Measurements from ENCODE around the gene PLCG1. TPM values are rescaled to one million over a fixed set of nuclear protein-coding genes. Genes with fewer than 3 reads are reported as not detected.
A peak's percentile ranks its signal among the peaks of the same experiment; 100 is the strongest.

The PLCG1 gene
- total RNA-seq, 2 donors from 2014 or later, result 40.0 to 87.7 TPM

DNA sequence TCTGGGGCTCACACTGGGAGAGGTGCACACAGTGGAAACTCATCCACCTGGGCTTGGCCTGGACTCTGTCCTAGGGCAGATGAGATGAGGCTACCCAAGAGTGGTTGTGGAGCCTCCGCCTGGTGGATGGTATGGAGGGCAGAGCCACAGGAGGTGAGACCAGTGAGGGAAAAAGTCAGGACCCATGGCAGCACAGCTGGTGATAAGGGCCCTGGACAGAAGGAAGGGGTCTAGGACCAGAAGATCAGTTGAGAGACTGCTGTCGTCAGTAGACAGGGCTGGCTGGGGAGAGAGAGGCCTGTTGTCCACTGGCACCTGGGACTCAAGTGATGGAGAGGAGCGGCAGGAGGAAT, 29.8 kb downstream of the PLCG1 start:
- no peaks in the 10 kb centered on the region for H3K9me3 ChIP-seq
- no peaks in the 10 kb centered on the region for H3K27me3 ChIP-seq
- ATAC-seq, result no peak
- H3K27ac ChIP-seq, result no peak overlapping the region
- intact Hi-C loops (cut with DNase I), result no loop called here
- TF ChIP-seq, protein P1, sequence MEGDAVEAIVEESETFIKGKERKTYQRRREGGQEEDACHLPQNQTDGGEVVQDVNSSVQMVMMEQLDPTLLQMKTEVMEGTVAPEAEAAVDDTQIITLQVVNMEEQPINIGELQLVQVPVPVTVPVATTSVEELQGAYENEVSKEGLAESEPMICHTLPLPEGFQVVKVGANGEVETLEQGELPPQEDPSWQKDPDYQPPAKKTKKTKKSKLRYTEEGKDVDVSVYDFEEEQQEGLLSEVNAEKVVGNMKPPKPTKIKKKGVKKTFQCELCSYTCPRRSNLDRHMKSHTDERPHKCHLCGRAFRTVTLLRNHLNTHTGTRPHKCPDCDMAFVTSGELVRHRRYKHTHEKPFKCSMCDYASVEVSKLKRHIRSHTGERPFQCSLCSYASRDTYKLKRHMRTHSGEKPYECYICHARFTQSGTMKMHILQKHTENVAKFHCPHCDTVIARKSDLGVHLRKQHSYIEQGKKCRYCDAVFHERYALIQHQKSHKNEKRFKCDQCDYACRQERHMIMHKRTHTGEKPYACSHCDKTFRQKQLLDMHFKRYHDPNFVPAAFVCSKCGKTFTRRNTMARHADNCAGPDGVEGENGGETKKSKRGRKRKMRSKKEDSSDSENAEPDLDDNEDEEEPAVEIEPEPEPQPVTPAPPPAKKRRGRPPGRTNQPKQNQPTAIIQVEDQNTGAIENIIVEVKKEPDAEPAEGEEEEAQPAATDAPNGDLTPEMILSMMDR (IDR thresholded peaks at IDR 0.05), result no peak
- no peak for TF ChIP-seq POLR2A (IDR thresholded peaks at IDR 0.05)
- H3K36me3 ChIP-seq (replicated peaks in 1 of 2; ENCODE audit: insufficient read depth in 1 of 2, low read depth in 2 of 2), result peaks cover 9 to 21% of the 10 kb centered on the region in 2 donors
- 94% methylated on average over 3 of the region's 3 CpGs for WGBS, 2 donors
- H3K4me3 ChIP-seq, result no peak overlapping the region
- no peaks in the 10 kb centered on the region for H3K4me1 ChIP-seq
- DNase-seq, result peak in 1 of 4 donors; percentile 4

DNA sequence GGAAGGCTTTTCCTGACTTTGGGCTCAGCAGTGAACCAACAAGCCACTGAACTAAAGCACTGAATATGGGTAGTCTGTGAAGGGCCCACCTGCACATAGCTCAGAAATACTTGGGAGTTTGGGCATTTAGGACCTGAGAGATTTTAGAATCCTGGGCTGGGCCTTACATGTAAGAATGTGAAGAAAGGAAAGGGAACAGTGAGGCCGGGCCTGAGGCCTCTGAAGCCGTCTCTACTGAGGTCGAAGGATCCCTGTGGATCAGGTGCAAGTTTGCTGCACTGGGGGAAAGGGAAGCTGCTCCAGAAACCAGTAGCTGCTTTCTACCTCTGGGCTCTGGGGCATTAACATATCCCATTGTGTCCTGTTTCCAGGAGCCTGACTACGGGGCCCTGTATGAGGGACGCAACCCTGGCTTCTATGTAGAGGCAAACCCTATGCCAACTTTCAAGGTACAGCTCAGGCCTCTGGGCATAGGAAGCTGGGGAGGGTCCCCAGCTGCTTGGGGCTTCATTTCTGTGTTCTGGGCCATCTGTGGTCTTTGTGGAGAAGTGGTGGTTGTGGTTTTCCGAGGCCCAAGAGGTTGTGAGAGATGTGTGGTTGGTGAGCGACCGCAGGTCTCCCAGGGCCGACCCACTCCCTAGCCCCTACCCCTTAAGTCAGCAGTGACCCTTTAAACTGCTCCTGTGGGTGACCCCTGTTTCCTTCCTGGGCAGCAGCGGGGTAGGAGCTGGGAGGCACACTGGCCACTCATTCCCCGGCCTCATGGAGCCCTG, 30.3 kb downstream of the PLCG1 start:
- no peak for TF ChIP-seq POLR2A (IDR thresholded peaks at IDR 0.05)
- TF ChIP-seq, protein P1 (IDR thresholded peaks at IDR 0.05), result no peak
- Histone ChIP-seq H3K36me3 (replicated peaks in 1 of 2; ENCODE audit: insufficient read depth in 1 of 2, low read depth in 2 of 2) (peaks cover 9 to 21% of the 10 kb centered on the region in 2 donors), H3K27ac (no peak overlapping the region), H3K9me3 (no peaks in the 10 kb centered on the region), H3K4me1 (peaks cover 4% of the 10 kb centered on the region), H3K27me3 (no peaks in the 10 kb centered on the region), H3K4me3 (no peak overlapping the region)
- 88 to 93% methylated on average over 11 of the region's 11 CpGs for WGBS, 2 donors
- intact Hi-C loops (cut with DNase I), result no loop called here
- no peak for ATAC-seq
- DNase-seq, result peak in 1 of 4 donors; percentile 3

DNA sequence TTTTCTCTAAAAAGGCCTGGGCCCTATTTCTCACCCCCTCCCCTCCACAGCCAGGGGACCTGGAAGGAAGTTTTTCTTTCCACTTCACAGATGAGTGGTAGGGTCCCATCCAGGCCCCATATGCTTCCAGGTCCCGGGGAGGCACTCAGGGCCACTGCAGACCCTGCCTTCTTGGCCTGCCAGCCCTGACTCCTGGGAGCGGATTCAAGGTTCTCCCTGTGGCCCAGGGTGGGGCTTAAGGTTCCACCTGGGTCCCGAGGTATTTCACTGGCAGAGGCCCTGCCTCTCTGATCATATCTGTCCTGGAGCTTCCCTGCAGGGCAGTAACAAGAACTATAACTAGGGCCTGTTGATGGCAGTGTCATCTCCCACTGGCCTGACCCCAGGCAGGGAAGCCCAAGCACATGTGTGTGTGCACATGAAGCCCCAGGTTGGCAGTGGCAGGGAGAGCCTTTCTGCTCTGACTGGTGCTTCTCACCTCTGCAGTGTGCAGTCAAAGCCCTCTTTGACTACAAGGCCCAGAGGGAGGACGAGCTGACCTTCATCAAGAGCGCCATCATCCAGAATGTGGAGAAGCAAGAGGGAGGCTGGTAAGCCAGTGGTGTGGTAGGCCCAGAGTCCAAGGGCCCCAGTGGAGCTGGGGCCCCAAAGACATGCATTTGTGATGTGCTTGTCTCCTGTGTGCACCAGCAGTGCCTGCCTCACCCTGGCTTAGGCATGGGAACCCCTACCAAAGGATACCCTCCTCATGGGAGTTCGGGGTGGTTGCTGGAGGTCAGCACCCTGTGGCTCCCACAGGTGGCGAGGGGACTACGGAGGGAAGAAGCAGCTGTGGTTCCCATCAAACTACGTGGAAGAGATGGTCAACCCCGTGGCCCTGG, 31.2 kb downstream of the PLCG1 start:
- H3K4me1 ChIP-seq, result peaks cover 7% of the 10 kb centered on the region
- 95% methylated on average over 10 of the region's 10 CpGs for WGBS, 2 donors
- ATAC-seq (no peak), DNase-seq (peak in 1 of 4 donors; percentile 8)
- H3K27ac ChIP-seq, result no peak overlapping the region
- intact Hi-C loops (cut with DNase I), result no loop called here
- H3K4me3 ChIP-seq, result no peak overlapping the region
- peaks cover 9 to 20% of the 10 kb centered on the region in 2 donors for H3K36me3 ChIP-seq (replicated peaks in 1 of 2; ENCODE audit: insufficient read depth in 1 of 2, low read depth in 2 of 2)
- TF ChIP-seq, protein P1 (IDR thresholded peaks at IDR 0.05), result no peak
- no peak for TF ChIP-seq POLR2A (IDR thresholded peaks at IDR 0.05)
- H3K27me3 ChIP-seq, result no peaks in the 10 kb centered on the region
- no peaks in the 10 kb centered on the region for H3K9me3 ChIP-seq

DNA sequence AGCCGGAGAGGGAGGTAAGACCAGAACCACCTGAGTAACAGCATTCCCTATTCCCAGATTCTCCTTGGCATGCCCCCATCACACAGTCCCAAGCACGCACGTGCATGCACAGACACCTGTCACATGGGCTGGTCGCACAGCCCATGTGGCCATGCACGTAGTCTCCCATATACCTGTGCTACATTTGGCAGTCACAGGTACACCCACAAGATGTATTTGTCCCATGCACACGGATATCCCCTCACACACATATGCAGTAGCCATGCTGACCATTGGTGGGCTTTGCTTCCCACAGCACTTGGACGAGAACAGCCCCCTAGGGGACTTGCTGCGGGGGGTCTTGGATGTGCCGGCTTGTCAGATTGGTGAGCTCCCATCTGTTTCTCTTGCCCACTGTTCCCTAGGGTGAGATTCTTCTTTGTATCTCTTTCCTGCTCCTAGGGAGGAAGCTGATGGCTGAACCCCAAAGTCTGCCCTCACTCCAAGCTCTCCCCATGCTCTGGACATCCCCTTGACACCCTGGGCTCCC, 31.9 kb downstream of the PLCG1 start:
- DNase-seq, result peak in 1 of 4 donors; percentile 7
- no peak for TF ChIP-seq POLR2A (IDR thresholded peaks at IDR 0.05)
- TF ChIP-seq, protein P1 (IDR thresholded peaks at IDR 0.05), result no peak
- Histone ChIP-seq H3K9me3 (no peaks in the 10 kb centered on the region), H3K27ac (no peak overlapping the region), H3K27me3 (no peaks in the 10 kb centered on the region), H3K4me3 (no peak overlapping the region), H3K36me3 (replicated peaks in 1 of 2; ENCODE audit: insufficient read depth in 1 of 2, low read depth in 2 of 2) (peaks cover 7 to 15% of the 10 kb centered on the region in 2 donors), H3K4me1 (peaks cover 7% of the 10 kb centered on the region)
- WGBS, 2 donors, result 93 to 96% methylated on average over 9 of the region's 9 CpGs
- intact Hi-C loops (cut with DNase I), result no loop called here
- no peak for ATAC-seq

All from body of pancreas (tissue), 4 donors.